OCI-LY7 (cell line): Measurements from ENCODE around the gene GPANK1. TPM values are rescaled to one million over a fixed set of nuclear protein-coding genes. Genes with fewer than 3 reads are reported as not detected.

ENCODE experiments used
- BruUV-seq: library from RNA; stranded (reverse); fragments of 400-500 nt; replicated peaks from 2 replicates; lab custom pipeline; 2021; lab: Mats Ljungman, UMichigan
- CTCF ChIA-PET: fragments of 300-600 bp; sonication (Branson Sonifier 250); formaldehyde crosslinking; loops from one replicate; lab custom pipeline; 2022; ENCODE audit warnings: antibody characterized with exemption; ENCODE audit not compliant: unreplicated experiment; lab: Charles Lee
- POLR2A ChIA-PET: fragments of 300-600 bp; sonication (Branson Sonifier 250); formaldehyde crosslinking; loops from one replicate; lab custom pipeline; 2022; ENCODE audit warnings: antibody characterized with exemption; lab: Charles Lee
- DNase-seq: peaks from one replicate; pipeline ENCODE4 v3.0.0-alpha.2; 2015; ENCODE audit warnings: low spot score
- H2AFZ ChIP-seq: fragments of 200-600 bp; sonication (generic), shearing (Covaris generic); 2 replicates; pipeline ENCODE4 v1.6.1; 2014; ENCODE audit warnings: mild to moderate bottlenecking, antibody characterized with exemption, low read length, moderate library complexity
- H3K27ac ChIP-seq: fragments of 200-600 bp; sonication (generic); 2 replicates; pipeline ENCODE4 v1.5.1; 2014; ENCODE audit warnings: mixed run types, low read depth, mild to moderate bottlenecking, moderate library complexity, low read length, inconsistent platforms; ENCODE audit not compliant: poor library complexity, severe bottlenecking
- H3K36me3 ChIP-seq: fragments of 200-600 bp; sonication (generic); 2 replicates; pipeline ENCODE4 v1.6.1; 2014; ENCODE audit warnings: mild to moderate bottlenecking, antibody characterized with exemption, low read length, moderate library complexity, mixed read lengths; ENCODE audit not compliant: insufficient read depth
- H3K4me1 ChIP-seq: fragments of 200-600 bp; sonication (generic); 2 replicates; pipeline ENCODE4 v1.5.1; 2014; ENCODE audit warnings: mild to moderate bottlenecking, low read length; ENCODE audit not compliant: insufficient read depth, poor library complexity, severe bottlenecking
- H3K4me2 ChIP-seq: fragments of 200-600 bp; sonication (generic); 2 replicates; pipeline ENCODE4 v1.6.1; 2014; ENCODE audit warnings: mild to moderate bottlenecking, low read length
- H3K4me3 ChIP-seq: fragments of 200-600 bp; sonication (generic); 2 replicates; pipeline ENCODE4 v1.5.1; 2014; ENCODE audit warnings: mild to moderate bottlenecking, low read depth, low read length; ENCODE audit not compliant: poor library complexity, severe bottlenecking
- H3K79me2 ChIP-seq: fragments of 200-600 bp; sonication (generic); 2 replicates; pipeline ENCODE4 v1.6.1; 2016; ENCODE audit warnings: low read depth, mild to moderate bottlenecking, low read length, moderate library complexity, mixed read lengths; ENCODE audit not compliant: insufficient read depth
- H3K9me2 ChIP-seq: fragments of 200-600 bp; sonication (generic); 2 replicates; pipeline ENCODE4 v1.6.1; 2016; ENCODE audit warnings: mild to moderate bottlenecking, low read length, mixed read lengths; ENCODE audit not compliant: insufficient read depth
- H3K9me3 ChIP-seq: fragments of 200-600 bp; sonication (generic); 2 replicates; pipeline ENCODE4 v1.6.1; 2014; ENCODE audit warnings: mild to moderate bottlenecking, mixed run types, low read length, mixed read lengths
- H4K20me1 ChIP-seq: fragments of 200-600 bp; sonication (generic); 2 replicates; pipeline ENCODE4 v1.6.1; 2014; ENCODE audit warnings: mild to moderate bottlenecking, antibody characterized with exemption, low read length, moderate library complexity, mixed read lengths; ENCODE audit not compliant: insufficient read depth
- CTCF ChIP-seq: fragments of 200-600 bp; sonication (generic); conservative IDR thresholded peaks from 2 replicates; pipeline ENCODE4 v1.5.1; 2014; ENCODE audit warnings: mild to moderate bottlenecking, antibody characterized with exemption, low read length, moderate library complexity, mixed read lengths
- EZH2phosphoT487 ChIP-seq: fragments of 200-600 bp; sonication (generic); IDR thresholded peaks from 2 replicates; pipeline ENCODE4 v1.6.1; 2018; ENCODE audit warnings: low read depth, borderline replicate concordance, mild to moderate bottlenecking, mixed run types, antibody characterized with exemption, low read length, moderate library complexity, mixed read lengths
- intact Hi-C: fragments of 100-400 bp; cut with micrococcal nuclease; formaldehyde crosslinking; loops from one replicate; pipeline ENCODE4 v1.10.0; 2022; ENCODE audit not compliant: unreplicated experiment
- total RNA-seq, 2 experiments: library from RNA; depleted of rRNA in 1 of 2; stranded (reverse); fragments of >200 nt in 1 of 2; shearing (Covaris generic) in 1 of 2; gene quantifications; 2 replicates each; pipeline ENCODE4 v1.2.3, GENCODE V29; 2014 to 2022

GPANK1 gene
- total RNA-seq, 2 experiments from 2014 or later = 34.3 to 40.7 TPM

- H3K4me2 ChIP-seq = peak overlapping the region; percentile 76; the same call in 1 of the 2 replicates
- H3K79me2 ChIP-seq = peaks cover 14% of the 10 kb centered on the region
- TF ChIP-seq CTCF (no peak), EZH2phosphoT487 (no peak)
- H3K36me3 ChIP-seq = peaks cover 12% of the 10 kb centered on the region
- peak overlapping the region; percentile 61 for H3K4me3 ChIP-seq
- BruUV-seq = no TSS peak
- POLR2A ChIA-PET = interaction anchor here (0.6 to 1.3 kb wide), 3 partner anchors 10 to 76 kb away, joined by 3 to 4 read pairs (median 4); partner anchors contain the start of gene DDX39B
- CTCF ChIA-PET = no interaction called here
- no peak overlapping the region for H2AFZ ChIP-seq
- peaks cover 8% of the 10 kb centered on the region for H4K20me1 ChIP-seq
- no peaks in the 10 kb centered on the region for H3K9me3 ChIP-seq
- DNase-seq = no peak
- no peaks in the 10 kb centered on the region for H3K9me2 ChIP-seq
- intact Hi-C loops = no loop called here
- H3K27ac ChIP-seq = no peak overlapping the region
- H3K4me1 ChIP-seq = peaks cover 44% of the 10 kb centered on the region
These were observed 47.8 kb downstream of the GPANK1 start for GRCh38 chr6:31617010-31617409.

- Histone ChIP-seq H3K9me2 (no peaks in the 10 kb centered on the region), H3K9me3 (no peaks in the 10 kb centered on the region), H3K27ac (peak overlapping the region; percentile 58), H4K20me1 (no peaks in the 10 kb centered on the region), H3K4me3 (peak overlapping the region; percentile 61), H3K36me3 (no peaks in the 10 kb centered on the region), H3K79me2 (peaks cover 1% of the 10 kb centered on the region; the same call in 1 of the 2 replicates), H3K4me1 (peaks cover 39% of the 10 kb centered on the region), H2AFZ (peak overlapping the region; percentile 67), H3K4me2 (peak overlapping the region; percentile 76)
- POLR2A ChIA-PET = interaction anchor here (1.3 kb wide), 1 partner anchor 74 kb away, joined by 7 read pairs; the partner anchor contains the start of gene DDX39B
- CTCF ChIA-PET = interaction anchor here (1.0 kb wide), 1 partner anchor 28 kb away, joined by 3 read pairs; no protein-coding TSS in a partner anchor
- intact Hi-C loops = no loop called here
- DNase-seq = peak; percentile 62
- no TSS peak for BruUV-seq
- TF ChIP-seq CTCF (no peak), EZH2phosphoT487 (no peak)
These were observed 49.0 kb downstream of the GPANK1 start for GRCh38 chr6:31615748-31616147.
